RWPE1 (cell line): ENCODE results near the gene HCN2.

Experiments used
- CTCF ChIA-PET: fragments of 350-600 bp; sonication (Branson Sonifier 250); formaldehyde crosslinking; extraction: SDS; loops from one replicate; lab custom pipeline; 2021; lab: Yijun Ruan, JAX
- POLR2A ChIA-PET: fragments of 400-600 bp; formaldehyde crosslinking; extraction: SDS; loops from one replicate; lab custom pipeline; 2020; ENCODE audit warnings: antibody characterized with exemption; ENCODE audit not compliant: low non-redundant PET; lab: Yijun Ruan, JAX
- DNase-seq: peaks from one replicate; pipeline ENCODE4 v3.0.0; 2012; ENCODE audit warnings: low spot score
- H3K27ac ChIP-seq: fragments of 450-650 bp; 2 replicates; pipeline ENCODE4 v1.5.1; 2017
- TF ChIP-seq, protein P1 (sequence below): fragments of 450-650 bp; conservative IDR thresholded peaks from 2 replicates; pipeline ENCODE4 v1.5.1; 2017; ENCODE audit warnings: low read depth, mild to moderate bottlenecking

The HCN2 gene

GRCh38 chr19:590750-591098 lies 1.0 kb downstream of the HCN2 start:
- no peak for DNase-seq
- POLR2A ChIA-PET: no interaction called here
- H3K27ac ChIP-seq: no peak overlapping the region
- TF ChIP-seq, protein P1, sequence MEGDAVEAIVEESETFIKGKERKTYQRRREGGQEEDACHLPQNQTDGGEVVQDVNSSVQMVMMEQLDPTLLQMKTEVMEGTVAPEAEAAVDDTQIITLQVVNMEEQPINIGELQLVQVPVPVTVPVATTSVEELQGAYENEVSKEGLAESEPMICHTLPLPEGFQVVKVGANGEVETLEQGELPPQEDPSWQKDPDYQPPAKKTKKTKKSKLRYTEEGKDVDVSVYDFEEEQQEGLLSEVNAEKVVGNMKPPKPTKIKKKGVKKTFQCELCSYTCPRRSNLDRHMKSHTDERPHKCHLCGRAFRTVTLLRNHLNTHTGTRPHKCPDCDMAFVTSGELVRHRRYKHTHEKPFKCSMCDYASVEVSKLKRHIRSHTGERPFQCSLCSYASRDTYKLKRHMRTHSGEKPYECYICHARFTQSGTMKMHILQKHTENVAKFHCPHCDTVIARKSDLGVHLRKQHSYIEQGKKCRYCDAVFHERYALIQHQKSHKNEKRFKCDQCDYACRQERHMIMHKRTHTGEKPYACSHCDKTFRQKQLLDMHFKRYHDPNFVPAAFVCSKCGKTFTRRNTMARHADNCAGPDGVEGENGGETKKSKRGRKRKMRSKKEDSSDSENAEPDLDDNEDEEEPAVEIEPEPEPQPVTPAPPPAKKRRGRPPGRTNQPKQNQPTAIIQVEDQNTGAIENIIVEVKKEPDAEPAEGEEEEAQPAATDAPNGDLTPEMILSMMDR: no peak
- CTCF ChIA-PET: no interaction called here

DNA sequence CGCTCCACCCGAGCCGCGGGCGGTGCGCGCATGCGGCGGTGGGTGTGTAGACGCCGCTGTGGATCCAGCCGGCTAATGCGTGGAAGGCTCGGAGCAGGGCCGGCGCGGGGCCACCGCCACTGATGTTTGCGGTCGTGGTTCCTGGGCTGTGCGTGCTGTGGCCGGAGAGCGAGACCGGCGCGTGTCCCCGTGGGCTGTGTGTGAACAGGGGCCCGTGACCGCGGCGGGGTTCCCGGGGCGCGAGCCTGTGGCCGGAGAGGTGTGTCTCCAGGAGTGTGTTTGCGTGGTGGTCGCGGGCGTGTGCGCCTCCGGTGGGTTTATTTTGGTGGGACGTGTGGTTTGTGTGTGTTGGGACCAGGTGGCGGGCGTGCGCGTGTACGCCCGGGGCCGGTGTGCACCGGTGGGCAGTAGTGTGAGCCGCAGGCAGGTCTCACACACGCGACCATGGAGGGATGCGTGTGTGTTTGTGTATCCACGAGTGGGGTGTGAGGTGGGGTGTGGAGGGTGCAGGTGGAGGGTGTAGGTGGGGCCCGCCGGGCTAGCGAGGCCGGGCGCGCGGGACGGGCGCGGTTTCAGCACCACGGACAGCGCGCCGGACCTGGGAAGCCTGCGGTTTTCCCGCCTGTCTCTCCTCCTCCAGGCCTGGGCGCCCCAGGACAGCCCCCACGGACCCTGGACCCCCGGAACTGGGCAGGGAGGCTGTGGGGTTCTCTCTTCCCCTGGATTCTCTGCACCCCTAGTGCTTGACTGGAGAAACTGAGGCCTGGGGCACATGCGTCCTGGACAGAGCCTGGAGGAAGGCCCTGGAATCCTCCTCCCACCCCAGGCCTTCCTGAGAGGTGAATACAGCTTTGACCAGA lies 1.6 kb downstream of the HCN2 start:
- POLR2A ChIA-PET: no interaction called here
- DNase-seq: no peak

DNA sequence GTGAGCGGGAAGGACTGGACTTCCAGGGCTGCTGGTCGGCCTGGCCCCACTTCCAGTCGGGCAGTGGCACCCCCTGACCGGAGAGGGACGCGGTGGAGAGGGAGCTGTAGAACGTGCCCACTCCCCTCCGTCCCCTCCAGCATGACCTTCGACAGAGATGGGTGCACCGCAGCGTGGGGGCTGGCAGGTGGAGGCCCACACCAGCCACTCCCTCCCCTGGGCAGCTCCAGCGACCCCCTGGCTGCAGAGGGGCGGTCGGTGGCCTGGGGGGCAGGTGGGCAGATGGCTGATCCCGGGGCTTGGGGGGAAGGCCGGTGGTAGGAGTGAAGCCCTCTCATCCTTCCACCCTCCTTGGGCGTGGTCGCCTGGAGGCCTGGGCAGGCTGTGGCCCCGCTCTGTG lies 2.4 kb downstream of the HCN2 start:
- ChIA-PET POLR2A (no interaction called here), CTCF (interaction anchor here (0.5 to 0.7 kb wide), 2 partner anchors 18 to 36 kb away, joined by 3 to 4 read pairs; no protein-coding TSS in a partner anchor)
- H3K27ac ChIP-seq: no peak overlapping the region
- TF ChIP-seq, protein P1: no peak
- DNase-seq: no peak

More for the DNA sequence above, 1.6 kb downstream of the HCN2 start:
- no peak overlapping the region for H3K27ac ChIP-seq
- TF ChIP-seq, protein P1: no peak
- CTCF ChIA-PET: interaction anchor here (0.7 kb wide), 1 partner anchor 37 kb away, joined by 3 read pairs; no protein-coding TSS in a partner anchor

DNA sequence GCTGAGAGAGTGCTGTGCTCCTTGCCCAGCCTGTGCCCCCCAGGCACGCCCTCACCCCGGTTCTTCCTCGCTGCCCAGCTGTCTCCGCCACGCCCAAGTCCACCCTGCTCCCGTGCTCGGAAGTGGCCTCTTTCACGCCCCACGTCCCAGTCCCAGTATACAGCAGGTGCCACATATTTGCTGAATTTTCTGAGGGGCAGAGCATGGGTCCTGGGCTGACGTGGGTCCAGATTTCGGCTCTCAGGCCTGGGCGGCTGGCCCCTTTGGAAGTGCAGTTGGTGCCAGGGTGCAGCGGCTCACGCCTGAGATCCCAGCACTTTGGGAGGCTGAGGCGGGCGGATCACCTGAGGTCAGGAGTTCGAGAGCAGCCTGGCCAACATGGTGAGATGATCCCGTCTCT lies 3.4 kb downstream of the HCN2 start:
- DNase-seq: no peak
- TF ChIP-seq, protein P1: no peak
- H3K27ac ChIP-seq: no peak overlapping the region
- POLR2A ChIA-PET: no interaction called here
- CTCF ChIA-PET: no interaction called here

GRCh38 chr19:593505-593904 lies 3.8 kb downstream of the HCN2 start:
- TF ChIP-seq, protein P1: no peak
- CTCF ChIA-PET: no interaction called here
- no peak for DNase-seq
- H3K27ac ChIP-seq: no peak overlapping the region
- POLR2A ChIA-PET: no interaction called here

- ChIA-PET POLR2A (no interaction called here), CTCF (interaction anchor here (0.6 kb wide), 1 partner anchor 159 kb away, joined by 3 read pairs; no protein-coding TSS in a partner anchor)
- no peak overlapping the region for H3K27ac ChIP-seq
- DNase-seq: no peak
- TF ChIP-seq, protein P1: no peak
These were observed 4.7 kb downstream of the HCN2 start for GRCh38 chr19:594265-594870.
